Measurements from ENCODE around the gene GUCA1C.

GUCA1C gene

GRCh38 chr3:108907194-108907593 lies 46.5 kb downstream of the GUCA1C start:
- no peak for DNase-seq

GRCh38 chr3:108899530-108899929 lies 54.1 kb downstream of the GUCA1C start:
- DNase-seq: no peak

- no peak for DNase-seq
These were observed 55.8 kb downstream of the GUCA1C start for GRCh38 chr3:108897883-108898282.

DNA sequence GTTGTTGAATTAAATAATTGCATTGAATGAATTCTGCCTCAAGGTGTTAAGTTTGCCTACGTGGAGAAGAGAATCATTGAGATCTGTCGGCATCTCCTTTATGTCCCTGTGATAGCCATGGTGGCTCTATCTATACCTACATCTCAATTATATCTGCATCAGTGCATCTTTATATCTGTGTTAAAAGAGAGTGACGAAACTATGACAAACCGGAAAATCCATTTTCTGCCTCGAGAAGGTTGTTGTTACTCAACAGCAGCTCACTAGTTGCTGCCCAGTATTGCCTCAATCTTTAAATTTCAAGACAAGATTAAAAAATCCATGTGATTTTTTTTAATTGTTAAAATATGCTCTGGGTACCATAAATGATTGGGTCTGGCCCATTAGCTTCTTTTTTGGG lies 58.7 kb downstream of the GUCA1C start:
- no peak for DNase-seq

DNA sequence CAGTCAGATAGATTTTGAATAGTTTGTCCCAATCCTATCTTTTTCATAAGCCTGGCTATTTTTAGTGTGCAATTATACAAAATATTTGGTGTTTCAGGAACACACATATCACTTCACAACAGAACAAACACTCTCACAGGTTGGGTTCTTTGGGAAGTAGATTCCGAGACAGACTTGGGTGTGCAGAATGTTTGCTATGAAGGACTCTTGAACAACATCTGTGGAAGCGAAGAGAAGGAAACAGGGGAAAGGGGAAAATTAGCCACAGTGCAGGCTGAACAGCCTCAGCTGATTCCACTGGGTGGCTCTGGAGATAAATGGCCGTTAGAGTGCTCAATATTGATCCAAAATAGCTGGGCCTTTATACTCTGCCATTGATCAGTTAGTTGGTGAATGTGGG lies 61.8 kb downstream of the GUCA1C start:
- no peak for DNase-seq

DNA sequence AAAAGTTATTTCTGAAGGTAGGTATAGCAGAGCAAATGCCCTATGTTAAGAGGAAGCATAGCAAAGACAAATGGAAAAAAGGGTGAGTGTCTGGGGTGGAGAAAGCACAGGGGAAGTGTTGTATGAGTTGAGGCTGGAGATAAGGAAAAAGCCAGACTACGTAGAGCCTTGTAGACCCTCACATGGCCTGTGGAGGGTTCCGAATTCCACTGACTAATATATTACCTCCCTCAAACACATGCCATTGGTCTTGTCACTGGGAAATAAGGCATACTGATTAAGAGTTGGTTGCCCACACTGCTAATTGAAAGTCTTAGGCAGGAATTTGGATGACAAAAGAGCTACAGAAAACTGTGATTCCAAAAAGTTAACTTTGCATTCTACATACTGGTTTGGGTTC lies 65.9 kb downstream of the GUCA1C start:
- no peak for DNase-seq

DNA sequence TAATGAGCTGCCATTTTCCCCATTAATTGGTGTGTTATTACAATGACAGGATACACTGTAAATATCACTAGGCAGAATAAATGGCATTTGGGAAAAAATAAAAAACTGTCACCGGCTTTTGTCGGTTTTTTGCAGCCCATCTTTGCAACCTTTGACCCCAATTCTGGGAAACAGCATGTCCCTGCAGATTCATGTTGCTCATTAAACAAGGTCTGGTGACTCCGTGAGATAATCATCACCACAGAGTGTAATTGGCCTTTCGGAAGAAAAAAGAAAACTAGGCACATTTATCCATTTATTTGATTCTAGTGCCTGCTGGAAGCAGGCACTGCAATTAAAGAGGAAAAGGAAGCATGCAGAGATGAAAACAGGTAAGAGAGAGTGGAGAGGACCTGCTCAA lies 66.6 kb downstream of the GUCA1C start:
- no peak for DNase-seq

GRCh38 chr3:108883373-108883772 lies 70.3 kb downstream of the GUCA1C start:
- DNase-seq: no peak

DNA sequence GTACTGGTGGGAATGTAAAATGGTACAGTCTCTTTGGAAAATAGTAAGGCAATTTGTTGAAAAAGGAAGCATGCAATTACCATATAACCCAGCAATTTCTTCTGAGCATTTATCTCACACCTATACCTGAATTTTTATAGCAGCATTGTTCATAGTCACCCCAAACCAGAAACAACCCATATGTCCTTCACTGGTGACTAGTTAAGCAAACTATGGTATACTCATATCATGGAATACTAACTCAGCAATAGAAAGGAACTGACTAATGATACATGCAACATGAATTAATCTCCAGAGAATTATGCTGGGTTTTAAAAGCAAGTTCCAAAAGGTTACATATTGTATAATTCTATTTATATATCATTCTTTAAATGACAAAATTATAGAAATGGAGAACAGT lies 70.9 kb downstream of the GUCA1C start:
- DNase-seq: no peak

DNA sequence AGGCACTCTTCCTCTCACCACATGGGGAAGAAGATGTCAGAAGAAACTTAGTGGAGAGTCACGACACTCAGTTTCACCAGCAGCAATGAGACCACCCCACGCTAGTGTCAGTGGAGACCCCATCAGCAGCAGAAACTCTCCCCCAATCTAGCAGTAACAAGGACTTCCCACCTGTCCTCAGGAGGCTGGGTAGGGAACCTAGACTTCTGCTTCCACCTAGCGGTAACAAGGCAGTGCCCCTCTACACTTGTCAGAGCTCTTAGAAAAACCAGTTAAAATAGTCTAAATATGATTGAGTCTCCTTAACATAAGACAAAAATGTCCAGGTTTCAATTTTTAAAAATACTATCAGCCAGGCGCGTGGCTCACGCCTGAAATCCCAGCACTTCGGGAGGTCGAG lies 73.8 kb downstream of the GUCA1C start:
- no peak for DNase-seq

DNA sequence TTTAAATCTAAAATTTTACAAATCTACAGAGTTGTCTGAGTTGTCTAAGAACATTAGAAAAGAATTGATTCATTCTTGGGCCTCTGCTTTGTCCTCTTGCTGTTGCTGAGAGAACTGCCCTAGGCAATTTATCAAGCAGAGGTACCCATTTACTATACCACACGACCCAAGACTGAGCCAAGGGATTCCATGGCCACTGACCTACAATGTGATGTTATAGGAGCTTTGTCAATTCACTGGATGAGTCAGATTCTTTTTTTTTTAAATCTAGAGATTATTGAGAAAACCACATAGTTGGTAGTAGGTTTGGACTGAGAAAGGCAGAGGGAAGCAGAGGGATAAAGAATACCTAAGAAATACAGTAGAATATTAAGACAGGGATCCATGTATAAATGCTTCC lies 75.8 kb downstream of the GUCA1C start:
- no peak for DNase-seq

GRCh38 chr3:108863799-108864135 lies 89.9 kb downstream of the GUCA1C start:
- DNase-seq: no peak

DNA sequence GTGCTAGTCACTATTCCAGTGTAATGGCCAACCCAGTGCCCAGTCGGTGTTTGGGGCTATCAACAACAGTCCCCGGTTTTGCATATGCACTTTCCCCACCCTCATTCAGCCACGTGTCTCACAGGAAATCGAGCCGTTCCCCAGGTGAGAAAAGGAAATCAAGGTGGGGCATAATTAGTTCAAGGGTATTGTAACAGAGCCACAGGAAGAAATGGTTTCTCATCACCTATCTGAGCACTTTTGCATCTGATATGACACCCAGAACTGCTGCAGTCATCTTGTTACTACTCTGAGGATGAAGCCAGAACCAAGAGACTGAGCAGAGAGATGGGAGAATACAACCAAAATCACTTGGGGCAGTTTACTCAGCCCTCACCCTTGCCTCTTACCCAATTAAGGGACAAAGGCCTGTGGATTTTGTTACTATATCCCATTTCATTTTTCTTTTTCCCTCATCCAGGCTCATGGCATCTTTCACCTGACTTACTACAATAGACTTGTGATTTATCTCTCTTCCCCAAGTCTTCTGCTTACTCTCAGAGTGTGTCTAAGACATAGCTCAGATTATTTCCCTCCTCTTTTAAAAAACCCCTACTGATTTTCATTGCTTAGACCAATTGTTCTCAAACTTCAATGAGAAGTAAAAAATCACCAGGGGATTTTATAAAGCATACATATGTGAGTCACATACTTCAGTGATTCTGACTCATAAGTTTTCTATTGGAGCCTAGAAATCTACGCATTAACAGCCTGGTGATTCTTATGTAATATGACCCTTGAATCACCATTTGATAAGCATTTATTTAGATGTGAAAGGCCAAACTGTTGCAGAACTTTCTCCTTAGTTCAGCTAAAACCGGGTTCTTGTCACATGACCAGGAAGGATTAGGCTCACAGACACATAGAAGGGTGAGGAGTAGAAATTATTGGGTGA lies 90.5 kb downstream of the GUCA1C start:
- DNase-seq: no peak

DNA sequence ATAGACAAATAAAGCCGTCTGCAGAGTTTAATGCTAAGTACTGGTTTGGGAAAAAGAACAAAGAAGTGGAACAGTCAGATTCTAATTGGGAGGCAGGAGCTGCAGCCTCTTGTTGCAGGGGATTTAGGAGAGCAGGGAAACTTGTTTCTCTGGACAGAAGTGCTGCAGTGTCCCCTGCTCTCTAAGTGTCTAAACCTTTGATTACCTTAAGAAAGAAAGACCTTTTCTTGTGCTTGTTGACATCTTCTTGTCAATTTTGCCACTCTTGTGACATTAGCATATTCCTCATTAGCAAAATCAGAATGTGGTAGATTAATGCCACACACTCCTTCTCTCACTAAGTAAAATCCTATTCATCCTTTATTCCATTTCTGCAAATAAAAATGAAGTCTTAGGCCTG lies 92.3 kb downstream of the GUCA1C start:
- no peak for DNase-seq

All from GDM1 (cell line).